Natural killer cell treated with Interleukin-12 subunit alpha and Interleukin-12 subunit beta and Interleukin-15 and Interleukin-18, amount 100 ng/mL, for 72 hours (primary cell): ENCODE results near the gene POTEG. TPM values are rescaled to one million over a fixed set of nuclear protein-coding genes. Genes with fewer than 3 reads are reported as not detected.
"Not testable (repeated sequence)": the region's sequence is repeated elsewhere in the genome, so short reads cannot be mapped to it uniquely, and the experiment has no call there.

ENCODE experiments used
- ATAC-seq, 2 donors: fragments of 150-1000 bp; cut with Tn5 transposase in 1 of 2; sonication (Bioruptor Pico), chemical (Tn5 transposase) in 1 of 2; 2 replicates each; pipeline ENCODE4 v1.10.0; 2021
- DNase-seq: peaks from one replicate; pipeline ENCODE4 v3.0.0; 2022; ENCODE audit warnings: low spot score
- H3K27ac Mint-ChIP-seq, 2 donors: 1 replicate in 1 of 2; 2 replicates in 1 of 2; pipeline ENCODE4 v1.8.0; 2022; ENCODE audit warnings: mixed read lengths in 2 of 2, mild to moderate bottlenecking in 1 of 2, moderate library complexity in 1 of 2
- H3K27me3 Mint-ChIP-seq, 2 donors: 1 replicate in 1 of 2; 2 replicates in 1 of 2; pipeline ENCODE4 v1.8.0; 2022; ENCODE audit warnings: mixed read lengths in 2 of 2
- H3K36me3 Mint-ChIP-seq: one replicate; pipeline ENCODE4 v1.8.0; 2022; ENCODE audit warnings: mixed read lengths
- H3K4me1 Mint-ChIP-seq, 2 donors: 1 replicate in 1 of 2; 2 replicates in 1 of 2; pipeline ENCODE4 v1.8.0; 2022; ENCODE audit warnings: low read depth in 2 of 2, mixed read lengths in 2 of 2, mild to moderate bottlenecking in 1 of 2
- H3K4me3 Mint-ChIP-seq: one replicate; pipeline ENCODE4 v1.8.0; 2022; ENCODE audit warnings: mixed read lengths
- H3K9me3 Mint-ChIP-seq: 2 replicates; pipeline ENCODE4 v1.8.0; 2022; ENCODE audit warnings: mixed read lengths
- total RNA-seq, 2 donors: library from RNA; stranded (reverse); gene quantifications; one replicate each; pipeline ENCODE4 v1.2.3, GENCODE V29; 2022

The POTEG gene
- total RNA-seq, result not detected

DNA sequence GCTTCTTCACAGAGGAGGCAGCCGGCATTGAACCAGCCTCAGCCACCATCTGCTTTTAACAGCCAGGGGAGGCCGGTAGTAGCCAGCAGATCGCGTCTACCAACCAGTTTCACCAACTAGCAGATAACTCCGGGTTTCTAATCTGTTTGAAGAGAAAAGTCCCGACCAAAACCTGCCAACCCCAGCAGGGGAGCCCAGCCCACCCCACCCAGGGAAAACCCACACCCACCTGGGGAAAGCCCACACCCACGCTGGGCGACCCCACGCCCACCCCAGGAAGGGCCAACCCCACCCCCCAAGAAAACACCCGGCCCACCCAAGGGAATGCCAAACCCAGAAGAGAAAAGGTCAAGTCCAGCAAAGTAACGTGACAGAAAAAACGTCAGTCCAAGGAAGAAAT, at the start of gene POTEG:
TSS of gene POTEG (minus strand) at position 101 of the 400 bp plus-strand sequence. CDS start at position 49, 52 bp downstream.
- not testable (repeated sequence) for ATAC-seq, H3K27me3 Mint-ChIP-seq, H3K36me3 Mint-ChIP-seq, H3K4me1 Mint-ChIP-seq, H3K27ac Mint-ChIP-seq, H3K4me3 Mint-ChIP-seq, H3K9me3 Mint-ChIP-seq, DNase-seq

DNA sequence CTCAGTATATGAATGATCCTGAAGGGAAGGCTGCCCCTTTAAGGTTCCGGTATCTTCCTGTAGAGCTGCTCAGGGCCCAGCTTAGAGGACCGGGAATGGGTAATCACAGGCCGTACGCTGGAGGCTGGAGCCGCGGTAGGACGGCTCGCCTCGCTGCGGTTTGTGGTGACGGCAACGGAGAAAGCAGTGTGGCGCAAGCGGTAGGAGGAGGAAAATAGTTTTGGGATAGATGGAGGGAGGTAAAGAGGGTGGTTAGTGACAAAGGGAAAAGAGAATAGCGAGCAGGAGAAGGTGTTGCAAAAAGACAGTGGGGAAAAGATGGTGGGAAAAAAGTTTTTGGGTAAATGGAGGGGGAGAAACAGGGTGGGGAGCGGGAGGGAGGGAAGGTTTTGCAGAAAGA, 48.0 kb upstream of the POTEG start:
- H3K27ac Mint-ChIP-seq, H3K9me3 Mint-ChIP-seq, ATAC-seq, H3K4me1 Mint-ChIP-seq, DNase-seq, H3K27me3 Mint-ChIP-seq, H3K4me3 Mint-ChIP-seq, H3K36me3 Mint-ChIP-seq: not testable (repeated sequence)

DNA sequence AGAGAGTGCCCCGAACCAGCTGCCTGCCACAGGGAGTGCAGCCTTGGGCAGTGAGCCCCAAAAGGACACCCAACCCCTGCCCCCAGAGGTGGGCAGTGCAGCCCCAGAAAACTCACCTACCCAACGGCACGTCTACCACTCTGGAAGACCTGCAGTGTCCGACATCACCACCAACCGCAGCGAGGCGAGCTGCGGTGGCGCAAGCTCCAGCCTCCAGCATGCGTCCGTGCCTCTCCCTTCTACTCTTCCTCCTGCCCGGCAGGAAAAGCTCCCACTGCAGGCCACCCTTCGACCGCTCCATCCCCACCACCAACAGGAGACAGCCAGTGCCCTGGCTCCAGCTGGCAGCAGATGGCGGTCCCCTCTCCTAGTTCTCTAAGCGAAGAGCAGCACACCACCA, 47.3 kb upstream of the POTEG start:
- H3K27ac Mint-ChIP-seq, H3K36me3 Mint-ChIP-seq, H3K4me3 Mint-ChIP-seq, DNase-seq, H3K27me3 Mint-ChIP-seq, H3K9me3 Mint-ChIP-seq, H3K4me1 Mint-ChIP-seq: not testable (repeated sequence)
- ATAC-seq, result peak in 1 of 2 donors; percentile 12

DNA sequence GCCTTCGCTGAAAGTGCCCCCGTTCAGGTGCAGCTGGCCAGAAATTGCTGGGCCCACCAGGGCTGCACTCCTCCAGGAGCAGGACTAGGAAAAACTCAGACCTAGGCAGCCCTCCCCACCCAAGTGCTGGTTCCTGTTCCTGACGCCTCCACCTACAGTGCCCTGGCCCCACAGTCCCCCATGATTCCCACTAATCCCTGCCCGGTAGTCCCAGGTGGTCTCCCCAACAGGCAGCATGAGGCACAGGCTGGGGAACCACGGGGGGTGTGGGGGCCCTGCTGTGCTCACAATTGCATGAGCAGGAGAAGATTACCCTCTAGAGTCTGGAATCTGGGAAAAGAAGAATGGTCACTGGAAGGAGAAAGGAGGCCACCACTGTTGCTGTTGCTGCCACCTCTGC, 46.4 kb upstream of the POTEG start:
- peak in 1 of 2 donors; percentile 31 for ATAC-seq
- not testable (repeated sequence) for H3K27ac Mint-ChIP-seq, H3K4me3 Mint-ChIP-seq, H3K36me3 Mint-ChIP-seq, DNase-seq, H3K9me3 Mint-ChIP-seq, H3K27me3 Mint-ChIP-seq, H3K4me1 Mint-ChIP-seq

DNA sequence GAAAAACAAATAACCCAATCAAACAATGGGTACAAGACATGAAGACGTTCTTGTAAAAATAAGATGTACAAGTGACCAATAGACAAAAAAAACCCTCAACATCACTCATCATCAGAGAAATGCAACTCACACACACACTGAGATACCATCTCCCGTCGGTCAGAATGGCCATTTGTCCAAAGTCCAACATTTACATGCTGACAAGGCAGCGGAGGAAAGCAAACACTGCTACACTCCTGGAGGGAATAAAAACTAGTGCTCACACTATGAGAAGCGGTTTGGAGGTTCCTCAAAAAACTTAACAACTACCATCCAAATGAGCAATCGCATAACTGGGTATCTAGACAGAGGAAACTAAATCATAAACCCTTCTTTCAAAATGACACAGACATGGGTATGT, 11.6 kb upstream of the POTEG start:
- ATAC-seq, H3K36me3 Mint-ChIP-seq, H3K4me3 Mint-ChIP-seq, H3K4me1 Mint-ChIP-seq, H3K27me3 Mint-ChIP-seq, H3K9me3 Mint-ChIP-seq, H3K27ac Mint-ChIP-seq, DNase-seq: not testable (repeated sequence)

DNA sequence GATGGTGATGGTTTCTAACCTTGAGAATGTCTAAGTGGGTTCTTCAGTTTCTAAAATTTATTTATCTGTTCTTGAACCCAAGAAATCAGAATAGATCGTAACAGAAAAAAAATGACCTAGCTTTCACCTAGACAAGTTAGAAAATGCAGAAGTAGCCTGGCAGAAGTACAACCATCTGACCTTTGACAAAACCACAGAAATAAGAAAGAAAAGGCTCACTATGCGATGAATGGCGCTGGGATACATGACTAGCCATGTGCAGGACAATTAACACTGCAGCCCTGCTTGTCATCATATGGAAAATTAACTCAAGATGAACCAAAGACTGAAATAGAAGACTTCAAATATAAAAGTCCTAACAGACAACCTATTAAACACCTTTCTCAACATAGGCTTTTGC, 5.7 kb upstream of the POTEG start:
- not testable (repeated sequence) for ATAC-seq, H3K27ac Mint-ChIP-seq, H3K36me3 Mint-ChIP-seq, H3K4me1 Mint-ChIP-seq, H3K4me3 Mint-ChIP-seq, H3K27me3 Mint-ChIP-seq, H3K9me3 Mint-ChIP-seq
- DNase-seq, result peak; percentile 45

DNA sequence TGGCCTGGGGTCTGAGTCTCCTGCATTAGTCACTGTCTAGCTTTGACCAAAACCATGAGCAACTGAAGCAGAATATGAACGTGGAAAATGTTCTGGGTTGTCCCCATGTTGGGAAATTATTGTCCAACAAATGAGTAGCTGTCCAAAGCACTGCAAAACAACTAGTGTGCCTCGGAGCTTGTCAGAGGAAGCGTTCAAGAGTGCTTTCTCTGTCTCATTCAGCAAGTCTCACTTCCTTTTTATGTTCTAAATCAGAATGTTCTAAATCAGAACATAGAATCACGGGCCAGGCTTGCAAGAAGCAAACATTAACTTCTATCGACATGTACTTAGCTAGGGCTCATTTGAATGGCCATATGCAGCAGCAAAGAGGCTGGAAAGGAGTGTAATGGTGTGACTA, 5.1 kb upstream of the POTEG start:
- H3K36me3 Mint-ChIP-seq, H3K4me1 Mint-ChIP-seq, H3K27ac Mint-ChIP-seq, H3K27me3 Mint-ChIP-seq, H3K9me3 Mint-ChIP-seq, DNase-seq, ATAC-seq, H3K4me3 Mint-ChIP-seq: not testable (repeated sequence)

DNA sequence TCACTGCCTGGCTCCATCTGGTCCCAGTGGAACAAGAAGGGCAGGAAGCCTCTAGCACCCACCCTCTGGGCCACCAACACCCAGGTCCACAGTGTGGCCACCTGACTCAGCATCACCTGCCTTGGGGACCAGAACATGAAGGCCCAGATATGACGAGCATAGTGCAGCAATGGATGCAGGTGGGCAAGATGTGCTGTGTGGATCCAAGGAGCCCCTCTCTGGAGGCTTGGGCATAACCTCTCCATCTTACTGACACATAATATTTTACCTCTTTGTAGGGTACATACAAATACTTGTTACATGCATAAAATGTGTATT, 2.9 kb upstream of the POTEG start:
- H3K4me1 Mint-ChIP-seq, H3K27me3 Mint-ChIP-seq, H3K36me3 Mint-ChIP-seq, H3K9me3 Mint-ChIP-seq, DNase-seq, H3K27ac Mint-ChIP-seq, H3K4me3 Mint-ChIP-seq: not testable (repeated sequence)
- peak in 1 of 2 donors; percentile 59 for ATAC-seq

DNA sequence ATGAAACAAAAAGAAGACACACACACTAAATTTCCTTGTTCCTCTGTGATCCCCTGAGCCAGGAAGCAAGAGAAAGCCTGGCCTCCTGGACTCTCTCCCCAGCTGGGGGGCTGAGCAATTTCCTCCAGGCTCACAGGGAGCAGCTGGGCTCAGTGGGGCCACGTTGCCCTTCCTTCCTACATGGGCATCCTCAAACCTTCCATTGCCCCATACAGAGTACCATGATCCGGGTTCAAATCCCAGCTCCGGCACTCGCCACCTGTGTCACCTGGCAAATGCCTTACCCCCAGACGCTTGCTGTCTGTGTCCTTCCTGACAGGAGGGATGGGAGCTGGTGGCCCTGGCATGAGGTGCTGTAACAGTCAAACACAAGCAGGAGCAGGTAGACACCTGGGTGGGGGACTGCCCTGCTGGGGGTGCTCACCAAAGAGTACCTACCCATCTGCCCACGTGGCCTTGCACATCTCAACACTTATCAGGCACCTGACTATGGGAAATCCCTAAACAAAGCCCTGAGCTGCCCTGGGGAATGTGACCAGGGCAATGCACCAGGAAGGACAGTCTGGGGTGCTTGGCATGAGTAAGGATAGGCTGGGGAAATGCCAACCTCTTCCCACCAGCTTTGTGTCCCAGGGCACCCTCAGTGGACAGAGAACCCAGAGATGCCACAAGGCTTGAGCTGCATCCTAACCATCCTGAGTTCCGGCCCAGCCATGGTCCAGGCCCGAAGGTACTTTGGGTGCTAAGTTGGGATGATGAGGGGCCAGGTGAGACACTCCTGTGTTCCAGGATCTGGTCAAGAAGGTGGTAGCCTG, 2.4 kb upstream of the POTEG start:
- H3K36me3 Mint-ChIP-seq, H3K27me3 Mint-ChIP-seq, H3K4me1 Mint-ChIP-seq, H3K4me3 Mint-ChIP-seq, H3K27ac Mint-ChIP-seq, H3K9me3 Mint-ChIP-seq, DNase-seq: not testable (repeated sequence)
- ATAC-seq, result peak; percentile 40 to 51

DNA sequence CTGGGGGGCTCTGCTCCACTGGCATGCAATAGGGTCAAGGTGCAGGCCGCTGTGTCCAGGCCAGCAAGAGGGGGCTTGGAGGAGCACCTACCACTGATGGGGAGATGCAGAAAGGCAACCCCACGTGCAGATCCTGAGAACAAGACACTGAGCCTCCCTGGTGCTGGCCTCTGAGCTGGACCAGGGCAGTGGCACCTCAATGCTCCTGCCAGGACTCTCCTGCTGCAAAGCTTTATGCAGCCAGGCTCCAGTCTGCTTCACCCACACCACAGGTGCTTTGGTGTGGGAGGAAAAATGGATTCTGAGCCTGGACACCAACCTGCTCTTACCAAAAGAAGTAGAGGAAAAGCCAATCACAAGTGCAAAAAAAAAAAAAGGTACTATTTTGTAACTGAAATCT, 1.7 kb upstream of the POTEG start:
- not testable (repeated sequence) for ATAC-seq, H3K36me3 Mint-ChIP-seq, H3K4me3 Mint-ChIP-seq, H3K27me3 Mint-ChIP-seq, H3K4me1 Mint-ChIP-seq, H3K27ac Mint-ChIP-seq, DNase-seq, H3K9me3 Mint-ChIP-seq

DNA sequence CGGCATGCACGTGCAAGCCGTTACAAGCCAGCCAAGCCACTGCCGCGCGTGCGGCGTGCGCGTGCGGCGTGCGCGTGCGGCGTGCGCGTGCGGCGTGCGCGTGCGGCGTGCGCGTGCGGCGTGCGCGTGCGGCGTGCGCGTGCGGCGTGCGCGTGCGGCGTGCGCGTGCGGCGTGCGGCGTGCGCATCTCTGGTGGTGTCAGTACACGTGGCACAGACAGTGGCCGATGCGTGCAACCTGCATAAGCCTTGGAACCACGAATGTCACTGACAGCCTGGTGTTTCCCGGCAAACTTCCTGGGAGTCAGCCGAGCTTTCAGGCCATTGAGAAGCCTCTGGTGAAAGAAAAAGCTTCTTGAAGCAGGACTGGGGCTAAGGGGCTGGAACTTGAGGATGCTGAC, 750 bp upstream of the POTEG start:
- DNase-seq, result peak; percentile 25
- H3K9me3 Mint-ChIP-seq, H3K4me1 Mint-ChIP-seq, H3K4me3 Mint-ChIP-seq, H3K27me3 Mint-ChIP-seq, ATAC-seq, H3K36me3 Mint-ChIP-seq, H3K27ac Mint-ChIP-seq: not testable (repeated sequence)

DNA sequence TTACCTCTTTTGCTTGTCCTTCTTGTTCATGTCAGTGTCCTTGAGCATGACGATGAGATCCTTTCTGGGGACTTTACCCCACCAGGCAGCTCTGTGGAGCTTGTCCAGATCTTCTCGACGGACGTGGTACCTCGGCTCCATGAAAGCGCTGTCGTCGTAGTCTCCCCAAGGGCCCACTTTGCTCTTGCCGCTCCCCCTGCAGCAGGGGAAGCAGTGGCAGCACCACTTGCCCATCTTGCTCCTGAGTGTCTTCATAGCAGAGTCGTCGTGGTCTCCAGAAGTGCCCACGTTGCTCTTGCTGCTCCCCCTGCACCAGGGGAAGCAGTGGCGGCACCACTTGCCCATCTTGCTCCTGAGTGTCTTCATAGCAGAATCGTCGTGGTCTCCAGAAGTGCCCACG, 376 bp downstream of the POTEG start:
- H3K27me3 Mint-ChIP-seq, H3K4me1 Mint-ChIP-seq, ATAC-seq, H3K27ac Mint-ChIP-seq, H3K4me3 Mint-ChIP-seq, H3K36me3 Mint-ChIP-seq, DNase-seq, H3K9me3 Mint-ChIP-seq: not testable (repeated sequence)

DNA sequence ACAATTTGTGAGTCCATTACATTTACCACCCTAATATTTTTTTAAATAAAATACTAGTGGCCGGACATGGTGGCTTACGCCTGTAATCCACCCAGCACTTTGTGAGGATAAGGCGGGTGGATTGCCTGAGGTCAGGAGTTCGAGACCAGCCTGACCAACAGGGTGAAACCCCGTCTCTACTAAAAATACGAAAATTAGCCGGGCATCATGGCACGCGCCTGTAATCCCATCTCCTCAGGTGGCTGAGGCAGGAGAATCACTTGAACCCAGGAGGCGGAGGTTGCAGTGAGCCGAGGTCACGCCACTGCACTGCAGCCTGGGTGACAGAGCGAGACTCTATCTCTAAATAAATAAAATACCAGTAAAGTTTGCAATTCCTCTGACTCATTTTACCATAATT, 25.6 kb downstream of the POTEG start:
- H3K9me3 Mint-ChIP-seq, H3K36me3 Mint-ChIP-seq, H3K4me3 Mint-ChIP-seq, H3K4me1 Mint-ChIP-seq, ATAC-seq, H3K27ac Mint-ChIP-seq, DNase-seq, H3K27me3 Mint-ChIP-seq: not testable (repeated sequence)

DNA sequence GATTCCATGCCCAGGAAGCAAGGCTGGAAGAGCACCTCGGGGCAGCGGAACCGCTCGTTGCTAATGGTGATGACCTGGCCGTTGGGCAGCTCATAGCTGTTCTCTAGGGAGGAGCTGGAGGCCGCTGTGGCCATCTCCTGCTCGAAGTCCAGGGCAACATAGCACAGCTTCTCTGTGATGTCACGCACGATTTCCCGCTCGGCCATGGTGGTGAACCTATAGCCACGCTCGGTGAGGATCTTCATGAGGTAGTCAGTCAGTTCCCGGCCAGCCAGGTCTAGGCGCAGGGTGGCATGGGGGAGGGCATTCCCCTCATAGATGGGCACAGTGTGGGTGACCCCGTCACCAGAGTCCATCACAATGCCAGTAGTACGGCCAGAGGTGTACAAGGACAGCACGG, 32.0 kb downstream of the POTEG start:
- H3K27ac Mint-ChIP-seq, H3K4me1 Mint-ChIP-seq, ATAC-seq, H3K4me3 Mint-ChIP-seq, H3K27me3 Mint-ChIP-seq, H3K9me3 Mint-ChIP-seq, H3K36me3 Mint-ChIP-seq, DNase-seq: not testable (repeated sequence)

DNA sequence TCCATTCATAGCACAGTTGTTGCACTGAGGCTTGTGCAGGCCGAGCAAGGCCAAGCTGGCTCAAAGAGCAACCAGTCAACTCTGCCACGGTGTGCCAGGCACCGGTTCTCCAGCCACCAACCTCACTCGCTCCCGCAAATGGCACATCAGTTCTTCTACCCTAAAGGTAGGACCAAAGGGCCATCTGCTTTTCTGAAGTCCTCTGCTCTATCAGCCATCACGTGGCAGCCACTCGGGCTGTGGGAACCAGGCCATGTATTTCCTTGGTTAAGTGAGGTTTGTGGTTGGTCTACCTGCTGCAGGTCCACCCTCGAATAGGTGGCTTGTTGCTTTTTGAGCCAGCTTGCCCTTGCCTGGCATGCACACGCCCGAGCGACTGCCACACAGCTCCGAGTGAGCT, 39.4 kb downstream of the POTEG start:
- ATAC-seq, result peak in 1 of 2 donors; percentile 60
- not testable (repeated sequence) for H3K36me3 Mint-ChIP-seq, DNase-seq, H3K27ac Mint-ChIP-seq, H3K27me3 Mint-ChIP-seq, H3K4me3 Mint-ChIP-seq, H3K4me1 Mint-ChIP-seq, H3K9me3 Mint-ChIP-seq
